GM12872 (cell line): ENCODE data around the gene YPEL2.

Experiments
- CTCF ChIP-seq: IDR thresholded peaks from 3 replicates; pipeline ENCODE4 v1.5.1; 2011; ENCODE audit warnings: low read depth, mild to moderate bottlenecking, low read length, moderate library complexity; ENCODE audit not compliant: insufficient read depth

YPEL2 gene

GRCh38 chr17:59377410-59377809 lies 46.0 kb downstream of the YPEL2 start:
- TF ChIP-seq CTCF = no peak

- no peak for TF ChIP-seq CTCF
Measured at GRCh38 chr17:59378675-59379074, 47.2 kb downstream of the YPEL2 start.

- no peak for TF ChIP-seq CTCF
Measured at GRCh38 chr17:59380474-59380873, 49.0 kb downstream of the YPEL2 start.

GRCh38 chr17:59381716-59382570 lies 50.5 kb downstream of the YPEL2 start:
- no peak for TF ChIP-seq CTCF

GRCh38 chr17:59383893-59384292 lies 52.4 kb downstream of the YPEL2 start:
- no peak for TF ChIP-seq CTCF

GRCh38 chr17:59387351-59388068 lies 56.1 kb downstream of the YPEL2 start:
- no peak for TF ChIP-seq CTCF

- no peak for TF ChIP-seq CTCF
Measured at GRCh38 chr17:59388069-59388556, 56.7 kb downstream of the YPEL2 start.
